Measurements from ENCODE around the gene UGT1A8. TPM values are rescaled to one million over a fixed set of nuclear protein-coding genes. Genes with fewer than 3 reads are reported as not detected.

UGT1A8 gene
- total and polyA plus RNA-seq, 2 donors from 2014 or later = 30.0 TPM; not detected in 1

DNA sequence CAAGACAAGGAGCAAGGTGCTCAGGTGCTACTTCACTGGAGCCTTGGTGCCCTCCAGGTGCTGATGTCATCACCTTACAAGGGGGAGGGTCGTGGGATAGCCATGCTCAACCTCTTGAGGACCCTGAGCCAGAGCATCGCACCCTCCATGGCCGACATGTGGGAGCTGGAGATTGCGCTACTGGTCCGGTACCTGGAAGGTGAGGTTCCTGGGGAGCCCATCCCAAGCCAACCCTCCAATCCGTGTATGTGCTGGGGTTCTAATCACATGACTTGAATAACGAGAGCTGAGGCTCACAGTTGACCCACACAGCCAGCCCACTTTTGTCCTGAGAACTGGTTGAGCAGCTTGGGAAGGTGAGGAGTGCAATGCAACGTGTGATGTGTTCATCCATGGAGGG, 186.6 kb downstream of the UGT1A8 start:
- Histone ChIP-seq H3K9ac (ENCODE audit: low read length in 3 of 3) (no peak overlapping the region), H3K36me3 (ENCODE audit: control insufficient read depth in 2 of 3, insufficient read depth in 3 of 3, low read length in 3 of 3) (no peaks in the 10 kb centered on the region), H3K27me3 (ENCODE audit: control insufficient read depth, insufficient read depth, low read length) (no peaks in the 10 kb centered on the region), H3K27ac (ENCODE audit: low read depth in 2 of 2, low read length in 2 of 2) (no peak overlapping the region), H3K4me1 (ENCODE audit: control insufficient read depth in 2 of 3, insufficient read depth in 2 of 3, low read depth in 1 of 3, low read length in 3 of 3) (no peaks in the 10 kb centered on the region), H3K4me3 (ENCODE audit: low read length in 3 of 3) (no peak overlapping the region), H3K9me3 (ENCODE audit: control insufficient read depth in 2 of 3, insufficient read depth in 1 of 3, low read length in 3 of 3) (no peaks in the 10 kb centered on the region)
- intact Hi-C loops (cut with DNase I) = no loop called here
- peak in 1 of 5 donors; percentile 33 for DNase-seq
- TF ChIP-seq, protein P1, sequence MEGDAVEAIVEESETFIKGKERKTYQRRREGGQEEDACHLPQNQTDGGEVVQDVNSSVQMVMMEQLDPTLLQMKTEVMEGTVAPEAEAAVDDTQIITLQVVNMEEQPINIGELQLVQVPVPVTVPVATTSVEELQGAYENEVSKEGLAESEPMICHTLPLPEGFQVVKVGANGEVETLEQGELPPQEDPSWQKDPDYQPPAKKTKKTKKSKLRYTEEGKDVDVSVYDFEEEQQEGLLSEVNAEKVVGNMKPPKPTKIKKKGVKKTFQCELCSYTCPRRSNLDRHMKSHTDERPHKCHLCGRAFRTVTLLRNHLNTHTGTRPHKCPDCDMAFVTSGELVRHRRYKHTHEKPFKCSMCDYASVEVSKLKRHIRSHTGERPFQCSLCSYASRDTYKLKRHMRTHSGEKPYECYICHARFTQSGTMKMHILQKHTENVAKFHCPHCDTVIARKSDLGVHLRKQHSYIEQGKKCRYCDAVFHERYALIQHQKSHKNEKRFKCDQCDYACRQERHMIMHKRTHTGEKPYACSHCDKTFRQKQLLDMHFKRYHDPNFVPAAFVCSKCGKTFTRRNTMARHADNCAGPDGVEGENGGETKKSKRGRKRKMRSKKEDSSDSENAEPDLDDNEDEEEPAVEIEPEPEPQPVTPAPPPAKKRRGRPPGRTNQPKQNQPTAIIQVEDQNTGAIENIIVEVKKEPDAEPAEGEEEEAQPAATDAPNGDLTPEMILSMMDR (IDR thresholded peaks at IDR 0.05; ENCODE audit: borderline replicate concordance, extremely low read depth, insufficient read depth) = no peak
- no peak for FAIRE-seq

GRCh38 chr2:233807215-233807865, 189.9 kb downstream of the UGT1A8 start:
- DNase-seq (peak in 2 of 5 donors; percentile 14 to 40), FAIRE-seq (no peak)
- intact Hi-C loops (cut with DNase I) = no loop called here
- Histone ChIP-seq H3K9ac (ENCODE audit: low read length in 3 of 3) (no peak overlapping the region), H3K4me3 (ENCODE audit: low read length in 3 of 3) (no peak overlapping the region), H3K36me3 (ENCODE audit: control insufficient read depth in 2 of 3, insufficient read depth in 3 of 3, low read length in 3 of 3) (no peaks in the 10 kb centered on the region), H3K9me3 (ENCODE audit: control insufficient read depth in 2 of 3, insufficient read depth in 1 of 3, low read length in 3 of 3) (no peaks in the 10 kb centered on the region), H3K27me3 (ENCODE audit: control insufficient read depth, insufficient read depth, low read length) (no peaks in the 10 kb centered on the region), H3K27ac (ENCODE audit: low read depth in 2 of 2, low read length in 2 of 2) (no peak overlapping the region), H3K4me1 (ENCODE audit: control insufficient read depth in 2 of 3, insufficient read depth in 2 of 3, low read depth in 1 of 3, low read length in 3 of 3) (no peaks in the 10 kb centered on the region)
- TF ChIP-seq, protein P1 (IDR thresholded peaks at IDR 0.05; ENCODE audit: borderline replicate concordance, extremely low read depth, insufficient read depth) = no peak

DNA sequence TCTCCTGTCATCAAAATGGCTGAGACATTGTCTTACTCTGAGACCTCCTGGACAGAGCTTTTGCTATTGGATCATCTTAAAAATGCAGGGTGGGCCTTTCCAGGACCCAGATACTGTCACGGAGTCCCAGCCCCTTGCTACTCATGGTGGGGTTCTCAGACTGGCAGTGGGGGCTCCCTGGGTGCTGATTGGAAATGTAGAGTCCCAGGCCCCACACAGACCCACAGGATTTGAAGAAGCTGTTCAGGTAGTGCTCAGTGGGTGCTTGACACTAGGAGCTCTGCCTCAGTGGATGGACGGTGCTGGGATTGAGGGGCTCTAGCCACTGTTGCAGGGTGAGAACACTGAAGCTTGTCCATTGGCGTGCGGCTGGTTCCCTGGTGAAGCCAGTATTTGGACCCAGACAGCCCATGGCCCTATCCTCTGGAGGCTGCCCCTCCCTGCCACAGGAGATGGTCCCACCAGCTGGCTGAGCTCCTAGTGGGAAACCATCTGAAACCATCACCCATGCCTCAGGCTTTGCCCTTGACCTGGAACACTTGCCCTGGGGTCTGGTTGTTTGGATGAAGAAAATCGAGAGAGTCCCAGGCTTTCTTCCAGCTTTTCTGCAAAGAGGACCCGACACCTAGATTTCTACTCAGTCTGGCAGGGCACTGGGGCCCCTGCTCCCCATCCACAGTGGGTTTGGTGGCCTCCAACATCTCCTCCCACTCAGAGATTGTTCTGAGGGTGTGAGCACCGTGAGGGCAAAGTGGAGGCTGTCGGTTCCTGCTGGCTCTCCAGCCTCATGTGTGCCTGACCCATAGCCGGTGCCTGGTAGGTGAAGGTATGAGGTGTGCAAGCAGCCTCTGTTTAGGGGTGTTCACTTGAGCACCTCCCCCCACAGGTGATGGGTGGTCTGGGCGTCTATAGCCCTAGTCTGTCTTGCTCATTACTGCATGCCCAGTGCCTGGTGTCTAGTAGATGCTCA, 190.8 kb downstream of the UGT1A8 start:
- no peak overlapping the region for H3K9ac ChIP-seq (ENCODE audit: low read length in 3 of 3)
- H3K4me1 ChIP-seq (ENCODE audit: control insufficient read depth in 2 of 3, insufficient read depth in 2 of 3, low read depth in 1 of 3, low read length in 3 of 3) = no peaks in the 10 kb centered on the region
- no peak overlapping the region for H3K4me3 ChIP-seq (ENCODE audit: low read length in 3 of 3)
- H3K27ac ChIP-seq (ENCODE audit: low read depth in 2 of 2, low read length in 2 of 2) = no peak overlapping the region
- TF ChIP-seq, protein P1 (IDR thresholded peaks at IDR 0.05; ENCODE audit: borderline replicate concordance, extremely low read depth, insufficient read depth) = no peak
- DNase-seq (peak in 3 of 5 donors; percentile 3 to 46 (median 7)), FAIRE-seq (no peak)
- intact Hi-C loops (cut with DNase I) = no loop called here
- no peaks in the 10 kb centered on the region for H3K9me3 ChIP-seq (ENCODE audit: control insufficient read depth in 2 of 3, insufficient read depth in 1 of 3, low read length in 3 of 3)
- no peaks in the 10 kb centered on the region for H3K36me3 ChIP-seq (ENCODE audit: control insufficient read depth in 2 of 3, insufficient read depth in 3 of 3, low read length in 3 of 3)
- no peaks in the 10 kb centered on the region for H3K27me3 ChIP-seq (ENCODE audit: control insufficient read depth, insufficient read depth, low read length)
